SK-N-MC (cell line): Measurements from ENCODE around the gene YPEL2.
A peak's percentile ranks its signal among the peaks of the same experiment; 100 is the strongest.

Experiments used
- DNase-seq: peaks from one replicate; pipeline ENCODE4 v3.0.0-alpha.2; 2011; ENCODE audit warnings: low read depth, low spot score
- H3K27ac ChIP-seq: fragments of 200-600 bp; sonication (generic); 2 replicates; pipeline ENCODE4 v1.5.1; 2016; ENCODE audit warnings: mixed run types
- H3K36me3 ChIP-seq: fragments of 200-600 bp; sonication (generic); 2 replicates; pipeline ENCODE4 v1.6.1; 2017; ENCODE audit warnings: antibody characterized with exemption, low read length, mixed read lengths; ENCODE audit not compliant: insufficient read depth
- H3K4me3 ChIP-seq: fragments of 200-600 bp; sonication (generic); 2 replicates; pipeline ENCODE4 v1.5.1; 2016
- H3K9ac ChIP-seq: fragments of 200-600 bp; sonication (generic); 2 replicates; pipeline ENCODE4 v1.8.0; 2017; ENCODE audit warnings: mixed run types, mixed read lengths; ENCODE audit not compliant: insufficient read length
- H3K9me3 ChIP-seq: fragments of 200-600 bp; sonication (generic); 2 replicates; pipeline ENCODE4 v1.6.1; 2017; ENCODE audit warnings: low read depth, mild to moderate bottlenecking, antibody characterized with exemption, low read length, moderate library complexity, mixed read lengths
- EZH2 ChIP-seq: fragments of 200-600 bp; sonication (generic); IDR thresholded peaks from one replicate; pipeline ENCODE4 v1.6.1; 2017; ENCODE audit warnings: antibody characterized with exemption
- FOXP2 ChIP-seq: optimal IDR thresholded peaks from 2 replicates; pipeline ENCODE3; 2011; ENCODE audit warnings: mild to moderate bottlenecking, moderate library complexity; ENCODE audit not compliant: insufficient read depth; ENCODE audit errors: extremely low read length, control extremely low read depth
- POLR2AphosphoS5 ChIP-seq: IDR thresholded peaks from 2 replicates; pipeline ENCODE4 v1.6.1; 2012; ENCODE audit warnings: mild to moderate bottlenecking, low read depth, low read length, borderline replicate concordance

Gene YPEL2

DNA sequence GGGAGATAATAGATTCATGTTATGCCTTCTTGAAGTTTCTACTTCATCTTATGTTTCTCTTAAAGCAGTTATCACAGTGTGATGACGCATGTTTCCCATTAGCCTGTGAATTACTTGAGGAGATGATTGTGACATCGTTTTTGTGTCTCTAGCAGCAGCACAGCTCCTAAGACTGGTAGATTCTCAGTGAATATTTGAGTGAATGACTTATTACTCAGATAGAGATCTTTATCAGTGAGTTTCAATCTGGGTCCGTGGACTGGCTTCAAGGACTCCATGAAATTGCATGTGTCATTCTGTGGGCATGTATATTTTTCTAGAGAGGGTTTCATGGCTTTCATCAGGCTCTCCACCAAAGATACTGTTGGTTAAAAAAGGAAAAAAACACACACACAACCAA lies 29.9 kb downstream of the YPEL2 start:
- no peak overlapping the region for H3K9ac ChIP-seq
- no peaks in the 10 kb centered on the region for H3K36me3 ChIP-seq
- peak overlapping the region; percentile 37; the same call in 1 of the 2 replicates for H3K27ac ChIP-seq
- no peak for DNase-seq
- TF ChIP-seq EZH2 (no peak), FOXP2 (no peak), POLR2AphosphoS5 (no peak)
- no peaks in the 10 kb centered on the region for H3K9me3 ChIP-seq
- peak overlapping the region; percentile 39 for H3K4me3 ChIP-seq

DNA sequence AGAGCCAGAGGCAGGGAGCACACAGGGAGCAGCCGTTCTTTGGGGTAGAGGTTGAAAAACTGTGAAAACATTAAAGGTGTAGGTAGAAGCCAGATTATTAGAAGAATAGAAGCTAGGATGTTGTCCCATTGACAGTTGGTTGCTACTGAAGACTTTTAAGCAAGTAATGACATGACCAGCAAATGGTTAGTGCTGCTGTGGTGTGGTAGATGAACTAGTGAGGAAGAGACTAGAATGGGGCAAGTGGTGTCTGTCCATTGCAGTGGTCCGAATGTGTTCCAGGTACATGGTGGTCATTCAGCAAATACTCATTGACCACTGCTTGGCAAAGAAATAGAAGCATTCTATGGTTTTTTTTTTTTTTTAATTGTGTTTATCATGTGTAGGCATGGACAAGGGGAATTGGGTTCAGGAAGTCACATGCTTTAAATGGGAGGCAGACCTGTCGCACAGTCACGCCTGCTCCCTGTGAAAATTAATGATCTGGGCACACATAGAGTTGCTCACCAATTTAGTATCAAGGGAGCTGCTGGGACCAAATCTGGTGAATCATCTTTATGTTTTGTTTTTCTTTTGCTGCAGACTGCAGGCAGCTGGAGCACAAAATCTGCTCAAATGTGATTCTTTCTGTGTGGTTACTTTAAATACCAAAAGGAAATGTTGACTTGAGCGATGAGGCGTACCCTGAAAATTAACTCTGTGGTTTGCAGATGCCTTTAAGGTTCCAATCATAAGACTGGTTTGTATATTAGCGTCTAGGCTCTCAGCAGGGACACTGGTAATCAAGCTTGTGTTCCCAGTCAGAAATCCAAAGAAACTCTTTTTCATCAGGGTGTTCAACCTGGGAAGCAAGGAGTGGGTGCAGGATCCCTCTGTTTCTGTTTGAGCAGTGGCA lies 30.7 kb downstream of the YPEL2 start:
- Histone ChIP-seq H3K4me3 (peak overlapping the region; percentile 41), H3K27ac (peak overlapping the region; percentile 37; the same call in 1 of the 2 replicates), H3K36me3 (no peaks in the 10 kb centered on the region), H3K9ac (no peak overlapping the region), H3K9me3 (no peaks in the 10 kb centered on the region)
- TF ChIP-seq FOXP2, result peak; percentile 8
- TF ChIP-seq EZH2, result no peak
- no peak for TF ChIP-seq POLR2AphosphoS5
- DNase-seq, result no peak

DNA sequence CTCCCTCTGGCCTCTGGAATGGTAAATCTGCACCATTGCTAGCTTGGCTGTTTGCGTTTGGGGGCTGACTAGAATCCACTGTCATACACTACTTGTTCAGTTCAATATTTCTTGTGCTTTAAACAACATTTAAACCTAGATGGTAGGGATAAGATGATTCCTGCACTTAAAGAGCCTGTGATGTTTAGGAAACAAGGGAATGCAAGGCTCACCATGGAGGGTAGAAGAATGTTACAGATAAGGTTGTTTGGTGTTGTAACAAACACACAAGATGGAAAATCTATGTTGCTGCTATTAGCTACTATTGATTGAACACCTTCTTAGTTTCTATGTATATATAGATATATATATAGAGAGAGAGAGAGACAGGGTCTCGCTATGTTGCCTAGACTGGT lies 31.4 kb downstream of the YPEL2 start:
- Histone ChIP-seq H3K36me3 (no peaks in the 10 kb centered on the region), H3K9me3 (no peaks in the 10 kb centered on the region), H3K4me3 (peak overlapping the region; percentile 41), H3K27ac (0 out of 2 replicates have a peak overlapping the region, but pooled peaks have one; percentile 27), H3K9ac (no peak overlapping the region)
- TF ChIP-seq EZH2, result no peak
- TF ChIP-seq FOXP2, result no peak
- no peak for TF ChIP-seq POLR2AphosphoS5
- no peak for DNase-seq

DNA sequence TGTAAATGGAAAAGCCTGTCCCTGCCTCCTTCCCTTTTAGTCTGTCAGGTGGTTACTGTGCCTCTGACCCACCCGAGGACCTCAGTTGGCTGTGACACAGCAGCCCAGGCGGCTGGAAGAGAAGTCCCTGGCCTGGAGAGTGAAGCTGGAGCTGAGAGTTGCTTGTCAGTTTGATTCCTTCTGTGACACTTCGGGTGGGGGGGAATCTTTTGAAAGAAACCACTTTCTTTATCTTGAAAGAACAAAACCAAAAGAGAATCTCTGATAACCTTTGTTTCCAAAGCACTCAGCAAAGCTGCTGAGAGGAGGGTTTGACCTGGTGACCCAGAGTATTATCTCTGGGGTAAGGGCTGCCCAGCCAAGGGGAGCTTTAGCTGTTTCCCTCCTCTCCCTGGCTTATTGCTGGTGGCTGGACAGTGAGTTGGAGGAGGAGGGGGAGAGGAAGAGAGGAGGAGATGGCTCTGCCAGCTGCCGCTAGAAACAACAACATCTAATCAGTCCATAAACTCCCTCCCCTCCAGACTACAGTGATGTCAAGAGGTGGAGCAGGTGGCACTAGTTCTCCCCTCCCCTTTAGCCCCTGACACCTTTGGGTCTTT lies 34.0 kb downstream of the YPEL2 start:
- TF ChIP-seq POLR2AphosphoS5, result no peak
- TF ChIP-seq EZH2, result no peak
- TF ChIP-seq FOXP2, result no peak
- no peak overlapping the region for H3K4me3 ChIP-seq
- no peak overlapping the region for H3K9ac ChIP-seq
- H3K36me3 ChIP-seq, result no peaks in the 10 kb centered on the region
- DNase-seq, result no peak
- H3K27ac ChIP-seq, result no peak overlapping the region
- H3K9me3 ChIP-seq, result no peaks in the 10 kb centered on the region

DNA sequence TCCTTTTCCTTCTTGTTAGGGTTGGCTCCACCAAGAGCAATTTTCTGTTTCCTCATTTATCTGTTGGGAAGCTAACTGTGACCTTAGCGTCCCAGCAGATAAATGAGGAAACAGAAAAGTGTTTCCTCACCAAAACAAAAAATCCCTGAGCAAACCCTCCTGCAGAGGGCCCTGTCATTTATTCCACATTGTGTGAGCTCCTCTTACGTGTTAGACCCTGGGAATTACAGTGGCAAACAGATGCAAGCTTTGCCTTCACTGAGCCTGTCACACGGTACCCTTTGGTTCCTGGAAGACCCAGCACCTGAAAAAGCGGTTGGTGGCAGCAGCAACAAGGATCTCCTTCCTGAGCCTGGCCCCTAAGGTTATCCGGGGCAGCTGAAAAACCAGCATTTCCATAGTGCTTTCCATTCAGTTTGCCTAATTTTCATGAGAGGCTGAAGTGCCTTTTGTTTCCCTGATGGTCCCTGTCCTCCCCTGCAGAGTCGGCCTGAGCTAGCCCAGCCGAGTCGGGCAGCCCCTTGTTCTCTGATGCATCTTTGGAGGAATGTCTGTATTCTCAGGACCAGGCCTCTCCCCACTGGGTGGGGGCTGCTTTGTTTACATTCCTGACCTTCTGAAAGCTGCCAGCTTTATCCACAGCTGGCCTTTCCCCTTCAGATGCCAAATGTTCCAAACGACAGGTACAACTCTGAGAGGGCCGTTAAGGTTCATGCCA lies 34.7 kb downstream of the YPEL2 start:
- Histone ChIP-seq H3K4me3 (no peak overlapping the region), H3K9me3 (no peaks in the 10 kb centered on the region), H3K36me3 (no peaks in the 10 kb centered on the region), H3K27ac (no peak overlapping the region), H3K9ac (no peak overlapping the region)
- DNase-seq, result no peak
- TF ChIP-seq FOXP2, result no peak
- no peak for TF ChIP-seq EZH2

GRCh38 chr17:59366773-59367656 lies 35.6 kb downstream of the YPEL2 start:
- H3K4me3 ChIP-seq, result no peak overlapping the region
- no peak for DNase-seq
- H3K9ac ChIP-seq, result no peak overlapping the region
- H3K27ac ChIP-seq, result no peak overlapping the region
- TF ChIP-seq FOXP2 (no peak), POLR2AphosphoS5 (no peak), EZH2 (no peak)
- H3K36me3 ChIP-seq, result no peaks in the 10 kb centered on the region
- no peaks in the 10 kb centered on the region for H3K9me3 ChIP-seq

DNA sequence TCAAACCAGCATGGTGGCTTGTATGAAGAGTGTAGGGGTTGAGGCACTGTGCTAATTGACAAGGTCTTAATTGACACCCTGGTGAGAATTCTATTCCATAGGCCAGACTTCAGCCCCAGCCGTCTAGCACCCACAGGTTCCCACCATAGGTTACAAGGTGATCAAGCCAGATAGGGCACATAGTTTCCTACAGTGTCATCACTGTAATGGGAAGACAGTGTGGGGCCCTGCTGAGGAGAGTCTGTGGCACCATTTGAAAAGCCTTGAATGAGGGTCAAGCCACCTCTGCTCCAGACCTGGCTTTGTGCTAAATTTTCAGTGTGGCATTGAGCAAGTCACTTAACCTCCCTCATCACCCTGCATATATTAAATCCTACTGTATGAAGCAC lies 36.2 kb downstream of the YPEL2 start:
- H3K9me3 ChIP-seq, result no peaks in the 10 kb centered on the region
- no peak overlapping the region for H3K9ac ChIP-seq
- no peak for TF ChIP-seq EZH2
- no peak for TF ChIP-seq FOXP2
- no peak for TF ChIP-seq POLR2AphosphoS5
- no peaks in the 10 kb centered on the region for H3K36me3 ChIP-seq
- no peak for DNase-seq
- H3K27ac ChIP-seq, result no peak overlapping the region
- no peak overlapping the region for H3K4me3 ChIP-seq
